Cardiac muscle cell (in vitro differentiated cells and primary cell): ENCODE results near the gene TANC2. TPM values are rescaled to one million over a fixed set of nuclear protein-coding genes. Genes with fewer than 3 reads are reported as not detected.
"Not testable (repeated sequence)": the region's sequence is repeated elsewhere in the genome, so short reads cannot be mapped to it uniquely, and the experiment has no call there.

Experiments used
- DNase-seq, 2 donors: peaks; one replicate each; pipeline versions ENCODE4 v3.0.0 to v3.0.0-alpha.2; 2010 to 2017; ENCODE audit warnings: low read depth in 1 of 2, low spot score in 1 of 2
- H3K27ac ChIP-seq: fragments of 200-600 bp; sonication (generic); 2 replicates; pipeline ENCODE4 v1.5.1; 2016
- H3K27me3 ChIP-seq: fragments of 200-600 bp; sonication (generic); 2 replicates; pipeline ENCODE4 v1.6.0; 2016; ENCODE audit warnings: control low read depth
- H3K36me3 ChIP-seq: fragments of 200-600 bp; sonication (generic); 2 replicates; pipeline ENCODE4 v1.5.1; 2016; ENCODE audit warnings: control low read depth
- H3K4me1 ChIP-seq: fragments of 200-600 bp; sonication (generic); 2 replicates; pipeline ENCODE4 v1.8.1; 2017; ENCODE audit warnings: low read depth, mild to moderate bottlenecking, mixed run types
- H3K4me3 ChIP-seq: fragments of 200-600 bp; sonication (generic); 2 replicates; pipeline ENCODE4 v1.5.1; 2016; ENCODE audit warnings: mild to moderate bottlenecking
- H3K9me3 ChIP-seq: fragments of 200-600 bp; sonication (generic); 2 replicates; pipeline ENCODE4 v1.5.1; 2017; ENCODE audit warnings: low read depth, mild to moderate bottlenecking, control low read depth
- CTCF ChIP-seq: IDR thresholded peaks from 2 replicates; pipeline ENCODE4 v1.5.1; 2012; ENCODE audit warnings: low read depth, mild to moderate bottlenecking, low read length
- polyA plus RNA-seq: library from polyadenylated mRNA; unstranded; fragments of >200 nt; fragmentation: Nextera tagmentation; extraction: Ambion mirVana; gene quantifications from 2 replicates; pipeline ENCODE4 v1.2.1, GENCODE V29; 2016
- total RNA-seq: library from RNA; depleted of rRNA; stranded (reverse); fragments of >200 nt; gene quantifications from 2 replicates; pipeline ENCODE4 v1.2.3, GENCODE V29; 2016

Gene TANC2
- total and polyA plus RNA-seq, 2 experiments from 2014 or later, result 49.1 to 161 TPM

GRCh38 chr17:62970610-62971009, 4.6 kb downstream of the TANC2 start:
- TF ChIP-seq CTCF, result no peak
- H3K9me3 ChIP-seq, result no peaks in the 10 kb centered on the region
- H3K27ac ChIP-seq, result no peak overlapping the region
- H3K4me1 ChIP-seq, result peaks cover 12% of the 10 kb centered on the region
- no peaks in the 10 kb centered on the region for H3K27me3 ChIP-seq
- no peaks in the 10 kb centered on the region for H3K36me3 ChIP-seq
- peak overlapping the region; percentile 5 for H3K4me3 ChIP-seq
- no peak for DNase-seq

- TF ChIP-seq CTCF, result no peak
- peaks cover 12% of the 10 kb centered on the region for H3K4me1 ChIP-seq
- H3K27ac ChIP-seq, result no peak overlapping the region
- no peaks in the 10 kb centered on the region for H3K36me3 ChIP-seq
- no peak for DNase-seq
- H3K4me3 ChIP-seq, result no peak overlapping the region
- no peaks in the 10 kb centered on the region for H3K27me3 ChIP-seq
- H3K9me3 ChIP-seq, result no peaks in the 10 kb centered on the region
Measured at GRCh38 chr17:62971853-62972252, 5.8 kb downstream of the TANC2 start.

GRCh38 chr17:62974788-62975187, 8.8 kb downstream of the TANC2 start:
- TF ChIP-seq CTCF, result no peak
- Histone ChIP-seq H3K36me3 (no peaks in the 10 kb centered on the region), H3K27me3 (no peaks in the 10 kb centered on the region), H3K4me3 (no peak overlapping the region), H3K27ac (no peak overlapping the region), H3K9me3 (no peaks in the 10 kb centered on the region), H3K4me1 (peaks cover 7% of the 10 kb centered on the region)
- DNase-seq, result no peak

GRCh38 chr17:62975206-62975605, 9.2 kb downstream of the TANC2 start:
- no peak for TF ChIP-seq CTCF
- Histone ChIP-seq H3K4me3 (no peak overlapping the region), H3K9me3 (no peaks in the 10 kb centered on the region), H3K27ac (no peak overlapping the region), H3K27me3 (no peaks in the 10 kb centered on the region), H3K4me1 (peaks cover 3% of the 10 kb centered on the region), H3K36me3 (no peaks in the 10 kb centered on the region)
- DNase-seq, result no peak

GRCh38 chr17:62976643-62977231, 10.7 kb downstream of the TANC2 start:
- H3K36me3 ChIP-seq, H3K27me3 ChIP-seq, H3K4me3 ChIP-seq, DNase-seq, H3K9me3 ChIP-seq, H3K4me1 ChIP-seq, H3K27ac ChIP-seq: not testable (repeated sequence)

- TF ChIP-seq CTCF, result no peak
- Histone ChIP-seq H3K27me3 (no peaks in the 10 kb centered on the region), H3K27ac (peak overlapping the region; percentile 5), H3K9me3 (no peaks in the 10 kb centered on the region), H3K4me3 (no peak overlapping the region), H3K36me3 (no peaks in the 10 kb centered on the region), H3K4me1 (peaks cover 10% of the 10 kb centered on the region)
- DNase-seq, result no peak
Measured at GRCh38 chr17:62980842-62981241, 14.8 kb downstream of the TANC2 start.
